ENCODE data around the gene PPFIA4. TPM values are rescaled to one million over a fixed set of nuclear protein-coding genes. Genes with fewer than 3 reads are reported as not detected.
A peak's percentile ranks its signal among the peaks of the same experiment; 100 is the strongest.

Gene PPFIA4
- total and polyA plus RNA-seq, 8 donors, result 0.09 to 0.82 (median 0.36) TPM

GRCh38 chr1:203065986-203066385, 39.7 kb downstream of the PPFIA4 start:
- intact Hi-C loops (cut with DNase I), result no loop called here
- ATAC-seq, result no peak
- Histone ChIP-seq H3K36me3 (no peaks in the 10 kb centered on the region), H3K9me3 (no peaks in the 10 kb centered on the region), H3K4me3 (no peak overlapping the region), H3K27ac (no peak overlapping the region), H3K27me3 (no peaks in the 10 kb centered on the region), H3K4me1 (peaks cover 0 to 7% (median 0%) of the 10 kb centered on the region in 3 donors)
- no peak for DNase-seq
- 69 to 100% methylated on average over 2 of the region's 2 CpGs for WGBS, 2 donors
- TF ChIP-seq CTCF (IDR thresholded peaks at IDR 0.05), result no peak
- FAIRE-seq, result no peak

DNA sequence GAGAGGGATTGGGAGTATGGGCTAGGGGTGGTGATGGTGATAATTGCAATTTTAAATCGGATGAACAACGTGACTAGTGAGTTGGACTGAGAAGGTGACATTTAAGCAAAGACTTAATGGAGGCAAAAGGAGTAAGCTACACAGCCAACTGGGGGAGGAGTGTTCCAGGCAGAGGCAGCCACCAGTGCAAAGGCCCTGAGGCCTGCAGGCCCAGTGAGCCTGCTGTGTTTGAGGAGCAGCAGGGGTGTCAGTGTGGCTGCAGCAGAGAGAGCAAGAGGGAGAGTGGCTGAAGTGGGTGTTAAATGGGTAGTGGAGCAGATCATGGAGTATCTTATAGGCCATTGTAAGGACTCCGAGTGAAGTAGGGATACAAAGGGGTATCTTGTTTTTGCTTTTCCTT, 40.7 kb downstream of the PPFIA4 start:
- DNase-seq (no peak), ATAC-seq (no peak), FAIRE-seq (no peak)
- Histone ChIP-seq H3K36me3 (no peaks in the 10 kb centered on the region), H3K27me3 (no peaks in the 10 kb centered on the region), H3K27ac (no peak overlapping the region), H3K4me1 (peaks cover 0 to 7% (median 0%) of the 10 kb centered on the region in 3 donors), H3K9me3 (no peaks in the 10 kb centered on the region), H3K4me3 (no peak overlapping the region)
- intact Hi-C loops (cut with DNase I), result no loop called here
- 77 to 85% methylated on average over 3 of the region's 3 CpGs for WGBS, 2 donors
- TF ChIP-seq CTCF (IDR thresholded peaks at IDR 0.05), result no peak

- Histone ChIP-seq H3K9me3 (no peaks in the 10 kb centered on the region), H3K4me1 (peaks cover 0 to 7% (median 0%) of the 10 kb centered on the region in 3 donors), H3K36me3 (no peaks in the 10 kb centered on the region), H3K27ac (no peak overlapping the region), H3K4me3 (no peak overlapping the region), H3K27me3 (no peaks in the 10 kb centered on the region)
- intact Hi-C loops (cut with DNase I), result no loop called here
- DNase-seq, result no peak
- no peak for TF ChIP-seq CTCF (IDR thresholded peaks at IDR 0.05)
- FAIRE-seq, result no peak
- WGBS, 2 donors, result 38 to 40% methylated on average over 4 of the region's 4 CpGs
- peak in 2 of 4 donors; percentile 46 to 54 for ATAC-seq
Observed at GRCh38 chr1:203069030-203069747, 42.9 kb downstream of the PPFIA4 start.

- Histone ChIP-seq H3K27me3 (peaks cover 0 to 4% (median 0%) of the 10 kb centered on the region in 4 donors), H3K36me3 (no peaks in the 10 kb centered on the region), H3K27ac (no peak overlapping the region), H3K4me3 (no peak overlapping the region), H3K4me1 (peaks cover 0 to 7% (median 0%) of the 10 kb centered on the region in 3 donors), H3K9me3 (no peaks in the 10 kb centered on the region)
- intact Hi-C loops (cut with DNase I), result no loop called here
- ATAC-seq (no peak), FAIRE-seq (no peak), DNase-seq (no peak)
- no peak for TF ChIP-seq CTCF (IDR thresholded peaks at IDR 0.05)
- 81 to 87% methylated on average over 7 of the region's 7 CpGs for WGBS, 2 donors
Observed at GRCh38 chr1:203072002-203072602, 45.8 kb downstream of the PPFIA4 start.

DNA sequence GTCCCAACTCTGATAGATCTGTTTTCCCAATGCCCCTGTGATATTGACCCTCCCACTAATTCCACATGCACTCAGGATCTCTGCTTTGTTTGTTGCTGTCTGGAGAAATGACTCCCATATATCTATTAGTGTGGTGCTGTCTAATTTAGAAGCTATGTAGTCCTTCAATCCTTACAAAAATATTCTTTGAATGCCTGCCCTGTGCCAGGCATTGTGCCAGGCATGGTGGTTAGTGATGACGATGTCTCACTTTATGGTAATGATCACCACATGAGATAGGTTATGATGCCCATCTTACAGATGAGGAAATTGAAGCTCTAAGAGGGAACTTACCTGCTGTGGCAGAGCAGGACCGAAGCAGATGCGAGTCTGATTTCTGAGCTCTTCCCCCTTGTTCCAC, 46.6 kb downstream of the PPFIA4 start:
- no peak overlapping the region for H3K4me3 ChIP-seq
- H3K4me1 ChIP-seq, result peaks cover 0 to 7% (median 0%) of the 10 kb centered on the region in 3 donors
- WGBS, 2 donors, result 60 to 89% methylated on average over 3 of the region's 3 CpGs
- H3K36me3 ChIP-seq, result no peaks in the 10 kb centered on the region
- TF ChIP-seq CTCF (IDR thresholded peaks at IDR 0.05), result no peak
- intact Hi-C loops (cut with DNase I), result no loop called here
- DNase-seq, result no peak
- no peaks in the 10 kb centered on the region for H3K9me3 ChIP-seq
- ATAC-seq, result no peak
- FAIRE-seq, result no peak
- H3K27me3 ChIP-seq, result peaks cover 0 to 7% (median 0%) of the 10 kb centered on the region in 4 donors
- H3K27ac ChIP-seq, result no peak overlapping the region
